Limb (tissue), 2 donors: Measurements from ENCODE around the gene C9orf72.

Experiments
- DNase-seq, 2 donors: peaks; one replicate each; pipeline ENCODE4 v3.0.0-alpha.2; 2016; ENCODE audit errors: extremely low spot score in 2 of 2

Gene C9orf72

GRCh38 chr9:27573634-27574590 is 631 bp upstream of the C9orf72 start:
- DNase-seq, result peak; percentile 90 to 92

GRCh38 chr9:27572566-27572917 is 739 bp downstream of the C9orf72 start:
- DNase-seq, result peak in 1 of 2 donors; percentile 19

- no peak for DNase-seq
These were observed 1.2 kb downstream of the C9orf72 start for GRCh38 chr9:27572061-27572460.

GRCh38 chr9:27571011-27571410 is 2.3 kb downstream of the C9orf72 start:
- DNase-seq, result no peak

GRCh38 chr9:27569406-27569805 is 3.9 kb downstream of the C9orf72 start:
- no peak for DNase-seq

- DNase-seq, result no peak
These were observed 7.2 kb downstream of the C9orf72 start for GRCh38 chr9:27566118-27566517.

- no peak for DNase-seq
These were observed 7.6 kb downstream of the C9orf72 start for GRCh38 chr9:27565696-27566095.

- DNase-seq, result no peak
These were observed 8.6 kb downstream of the C9orf72 start for GRCh38 chr9:27564670-27565069.

GRCh38 chr9:27563738-27564430 is 9.4 kb downstream of the C9orf72 start:
- DNase-seq, result no peak

GRCh38 chr9:27561685-27562084 is 11.6 kb downstream of the C9orf72 start:
- no peak for DNase-seq

- DNase-seq, result no peak
These were observed 12.8 kb downstream of the C9orf72 start for GRCh38 chr9:27560457-27560856.

- DNase-seq, result no peak
These were observed 15.0 kb downstream of the C9orf72 start for GRCh38 chr9:27558307-27558706.

- no peak for DNase-seq
These were observed 16.8 kb downstream of the C9orf72 start for GRCh38 chr9:27556470-27556869.

- no peak for DNase-seq
These were observed 18.6 kb downstream of the C9orf72 start for GRCh38 chr9:27554712-27555111.

- DNase-seq, result peak in 1 of 2 donors; percentile 27
These were observed 24.0 kb downstream of the C9orf72 start for GRCh38 chr9:27549196-27549755.

GRCh38 chr9:27548055-27548741 is 25.1 kb downstream of the C9orf72 start:
- peak in 1 of 2 donors; percentile 79 for DNase-seq

GRCh38 chr9:27545471-27545870 is 27.8 kb downstream of the C9orf72 start:
- no peak for DNase-seq

- no peak for DNase-seq
These were observed 30.8 kb downstream of the C9orf72 start for GRCh38 chr9:27542508-27542907.

GRCh38 chr9:27541740-27542139 is 31.5 kb downstream of the C9orf72 start:
- no peak for DNase-seq

GRCh38 chr9:27540502-27540901 is 32.8 kb downstream of the C9orf72 start:
- no peak for DNase-seq
